Karpas-422 (cell line): ENCODE results near the gene CAPZA2. TPM values are rescaled to one million over a fixed set of nuclear protein-coding genes. Genes with fewer than 3 reads are reported as not detected.

Source experiments
- DNase-seq: peaks from one replicate; pipeline ENCODE4 v3.0.0-alpha.2; 2015
- H2AFZ ChIP-seq: fragments of 200-600 bp; sonication (generic); 2 replicates; pipeline ENCODE4 v1.6.1; 2014; ENCODE audit warnings: antibody characterized with exemption, low read length, mixed read lengths
- H3K27ac ChIP-seq: fragments of 200-600 bp; sonication (generic); 2 replicates; pipeline ENCODE4 v1.5.1; 2014; ENCODE audit warnings: mild to moderate bottlenecking, low read length, moderate library complexity
- H3K27me3 ChIP-seq: fragments of 200-600 bp; sonication (generic); 2 replicates; pipeline ENCODE4 v1.6.1; 2014; ENCODE audit warnings: low read length, mixed read lengths
- H3K36me3 ChIP-seq: fragments of 200-600 bp; sonication (generic); 2 replicates; pipeline ENCODE4 v1.6.1; 2014; ENCODE audit warnings: low read length, mixed read lengths; ENCODE audit not compliant: insufficient read depth
- H3K4me1 ChIP-seq: fragments of 200-600 bp; sonication (generic); 2 replicates; pipeline ENCODE4 v1.6.1; 2014; ENCODE audit warnings: mild to moderate bottlenecking, low read length, mixed read lengths
- H3K4me2 ChIP-seq: fragments of 200-600 bp; sonication (generic); 2 replicates; pipeline ENCODE4 v1.6.1; 2014; ENCODE audit warnings: low read length, low read depth, mild to moderate bottlenecking; ENCODE audit not compliant: poor library complexity, severe bottlenecking
- H3K4me3 ChIP-seq: fragments of 200-600 bp; sonication (generic); 2 replicates; pipeline ENCODE4 v1.5.1; 2014; ENCODE audit warnings: mild to moderate bottlenecking, antibody characterized with exemption, low read length, mixed read lengths
- H3K79me2 ChIP-seq: fragments of 200-600 bp; sonication (generic); 2 replicates; pipeline ENCODE4 v1.6.1; 2014; ENCODE audit warnings: mild to moderate bottlenecking, low read length, mixed read lengths
- H3K9ac ChIP-seq: fragments of 200-600 bp; sonication (generic); 2 replicates; pipeline ENCODE4 v1.6.0; 2014; ENCODE audit warnings: low read length
- H3K9me2 ChIP-seq: fragments of 200-600 bp; sonication (generic), shearing (Covaris generic); replicated peaks from 2 replicates; pipeline ENCODE4 v1.6.0; 2014; ENCODE audit warnings: mild to moderate bottlenecking, low read length, moderate library complexity; ENCODE audit not compliant: insufficient read depth
- H3K9me3 ChIP-seq: fragments of 300-700, 200-600 bp; sonication (generic); 2 replicates; pipeline ENCODE4 v1.6.1; 2014; ENCODE audit warnings: low read length, mixed read lengths
- H4K20me1 ChIP-seq: fragments of 200-600 bp; sonication (generic); 2 replicates; pipeline ENCODE4 v1.6.1; 2014; ENCODE audit warnings: mild to moderate bottlenecking, antibody characterized with exemption, low read length, low read depth; ENCODE audit not compliant: insufficient read depth
- total RNA-seq: library from RNA; depleted of rRNA; stranded (reverse); fragments of >200 nt; shearing (Covaris generic); gene quantifications from 2 replicates; pipeline ENCODE4 v1.2.3, GENCODE V29; 2014; ENCODE audit warnings: low replicate concordance

Gene CAPZA2
- total RNA-seq, 1 experiment from 2014 or later: 102 TPM

DNA sequence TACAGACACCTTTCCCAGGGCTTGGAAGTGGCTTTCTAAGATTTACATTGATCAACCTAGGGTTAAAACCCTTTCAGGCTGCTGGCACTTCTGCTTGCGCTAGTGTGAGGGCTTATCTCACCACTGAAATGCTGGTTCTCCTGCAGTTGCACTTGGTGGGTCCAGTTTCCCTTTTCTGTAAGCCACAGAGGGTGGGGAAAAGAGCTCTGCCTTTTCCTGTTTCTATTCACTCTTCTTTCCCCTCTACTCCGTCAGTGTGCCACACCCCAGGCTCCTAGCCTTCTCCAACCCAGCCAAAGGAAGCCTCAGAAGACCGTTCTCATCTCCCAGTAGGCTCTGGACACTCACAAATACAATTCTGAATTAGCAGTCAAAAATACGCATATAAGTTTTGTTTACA lies 19.0 kb upstream of the CAPZA2 start:
- Histone ChIP-seq H3K4me2 (peak overlapping the region; percentile 3), H3K27me3 (no peaks in the 10 kb centered on the region), H3K79me2 (no peaks in the 10 kb centered on the region), H3K36me3 (no peaks in the 10 kb centered on the region), H2AFZ (no peak overlapping the region), H3K27ac (no peak overlapping the region), H3K9me2 (no peaks in the 10 kb centered on the region), H4K20me1 (no peaks in the 10 kb centered on the region), H3K4me1 (peaks cover 13% of the 10 kb centered on the region), H3K9me3 (no peaks in the 10 kb centered on the region), H3K9ac (no peak overlapping the region), H3K4me3 (no peak overlapping the region)
- no peak for DNase-seq

- H3K36me3 ChIP-seq: no peaks in the 10 kb centered on the region
- no peak overlapping the region for H2AFZ ChIP-seq
- H3K4me2 ChIP-seq: no peak overlapping the region
- H4K20me1 ChIP-seq: no peaks in the 10 kb centered on the region
- DNase-seq: no peak
- H3K9me2 ChIP-seq: no peaks in the 10 kb centered on the region
- no peaks in the 10 kb centered on the region for H3K9me3 ChIP-seq
- H3K79me2 ChIP-seq: no peaks in the 10 kb centered on the region
- no peak overlapping the region for H3K4me3 ChIP-seq
- H3K9ac ChIP-seq: no peak overlapping the region
- H3K27me3 ChIP-seq: no peaks in the 10 kb centered on the region
- no peak overlapping the region for H3K27ac ChIP-seq
- H3K4me1 ChIP-seq: no peaks in the 10 kb centered on the region
Measured at GRCh38 chr7:116851175-116851574, 11.2 kb upstream of the CAPZA2 start.

GRCh38 chr7:116851671-116852070 lies 10.7 kb upstream of the CAPZA2 start:
- no peak for DNase-seq
- Histone ChIP-seq H2AFZ (no peak overlapping the region), H3K36me3 (no peaks in the 10 kb centered on the region), H4K20me1 (no peaks in the 10 kb centered on the region), H3K9ac (no peak overlapping the region), H3K27ac (no peak overlapping the region), H3K79me2 (no peaks in the 10 kb centered on the region), H3K9me2 (no peaks in the 10 kb centered on the region), H3K4me1 (no peaks in the 10 kb centered on the region), H3K9me3 (no peaks in the 10 kb centered on the region), H3K4me3 (no peak overlapping the region), H3K4me2 (no peak overlapping the region), H3K27me3 (no peaks in the 10 kb centered on the region)

- Histone ChIP-seq H3K4me3 (no peak overlapping the region), H3K27me3 (no peaks in the 10 kb centered on the region), H2AFZ (no peak overlapping the region), H3K9ac (no peak overlapping the region), H4K20me1 (no peaks in the 10 kb centered on the region), H3K27ac (no peak overlapping the region), H3K9me2 (no peaks in the 10 kb centered on the region), H3K4me1 (no peaks in the 10 kb centered on the region), H3K79me2 (no peaks in the 10 kb centered on the region), H3K36me3 (no peaks in the 10 kb centered on the region), H3K4me2 (no peak overlapping the region), H3K9me3 (no peaks in the 10 kb centered on the region)
- DNase-seq: no peak
Measured at GRCh38 chr7:116854132-116854531, 8.3 kb upstream of the CAPZA2 start.

DNA sequence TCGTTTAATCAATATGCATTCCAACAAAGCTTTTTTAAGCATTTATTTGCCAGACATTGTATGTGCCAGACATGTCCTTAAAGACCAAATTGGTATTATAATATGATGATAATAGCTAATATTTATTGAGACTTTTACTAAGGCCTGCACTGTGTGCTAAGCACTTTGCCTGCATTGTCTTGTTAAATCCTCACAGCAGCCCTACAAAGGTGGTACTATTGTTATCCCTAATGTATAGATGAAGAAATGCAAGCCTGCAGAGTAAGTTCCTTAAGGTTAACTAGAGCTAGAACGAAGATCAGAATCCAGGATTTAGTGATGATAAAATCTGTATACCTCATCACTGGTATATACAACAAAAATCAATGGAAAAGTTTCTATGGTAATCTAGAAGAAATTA lies 5.3 kb upstream of the CAPZA2 start:
- H3K79me2 ChIP-seq: no peaks in the 10 kb centered on the region
- no peak overlapping the region for H3K9ac ChIP-seq
- peaks cover 3% of the 10 kb centered on the region for H3K4me1 ChIP-seq
- H2AFZ ChIP-seq: no peak overlapping the region
- no peaks in the 10 kb centered on the region for H3K9me3 ChIP-seq
- DNase-seq: no peak
- H3K36me3 ChIP-seq: no peaks in the 10 kb centered on the region
- no peak overlapping the region for H3K4me3 ChIP-seq
- no peak overlapping the region for H3K27ac ChIP-seq
- no peaks in the 10 kb centered on the region for H4K20me1 ChIP-seq
- no peak overlapping the region for H3K4me2 ChIP-seq
- H3K9me2 ChIP-seq: no peaks in the 10 kb centered on the region
- no peaks in the 10 kb centered on the region for H3K27me3 ChIP-seq

- H4K20me1 ChIP-seq: peaks cover 7% of the 10 kb centered on the region; the same call in 1 of the 2 replicates
- DNase-seq: no peak
- H3K27ac ChIP-seq: no peak overlapping the region
- no peak overlapping the region for H3K9ac ChIP-seq
- H3K36me3 ChIP-seq: no peaks in the 10 kb centered on the region
- no peaks in the 10 kb centered on the region for H3K27me3 ChIP-seq
- no peak overlapping the region for H2AFZ ChIP-seq
- H3K4me3 ChIP-seq: no peak overlapping the region
- H3K4me1 ChIP-seq: peaks cover 11% of the 10 kb centered on the region
- no peaks in the 10 kb centered on the region for H3K9me3 ChIP-seq
- peaks cover 19% of the 10 kb centered on the region for H3K79me2 ChIP-seq
- H3K9me2 ChIP-seq: no peaks in the 10 kb centered on the region
- H3K4me2 ChIP-seq: no peak overlapping the region
Measured at GRCh38 chr7:116859323-116859722, 3.1 kb upstream of the CAPZA2 start.

GRCh38 chr7:116861717-116862116 lies 670 bp upstream of the CAPZA2 start:
- H3K9ac ChIP-seq: peak overlapping the region; percentile 56
- H4K20me1 ChIP-seq: peaks cover 11% of the 10 kb centered on the region; the same call in 1 of the 2 replicates
- peak overlapping the region; percentile 26; the same call in 1 of the 2 replicates for H3K4me3 ChIP-seq
- H3K79me2 ChIP-seq: peaks cover 43% of the 10 kb centered on the region
- H3K27ac ChIP-seq: no peak overlapping the region
- no peaks in the 10 kb centered on the region for H3K9me3 ChIP-seq
- H3K4me1 ChIP-seq: peaks cover 25% of the 10 kb centered on the region
- DNase-seq: no peak
- peak overlapping the region; percentile 67 for H3K4me2 ChIP-seq
- H3K36me3 ChIP-seq: no peaks in the 10 kb centered on the region
- peak overlapping the region; percentile 62 for H2AFZ ChIP-seq
- no peaks in the 10 kb centered on the region for H3K9me2 ChIP-seq
- H3K27me3 ChIP-seq: no peaks in the 10 kb centered on the region

DNA sequence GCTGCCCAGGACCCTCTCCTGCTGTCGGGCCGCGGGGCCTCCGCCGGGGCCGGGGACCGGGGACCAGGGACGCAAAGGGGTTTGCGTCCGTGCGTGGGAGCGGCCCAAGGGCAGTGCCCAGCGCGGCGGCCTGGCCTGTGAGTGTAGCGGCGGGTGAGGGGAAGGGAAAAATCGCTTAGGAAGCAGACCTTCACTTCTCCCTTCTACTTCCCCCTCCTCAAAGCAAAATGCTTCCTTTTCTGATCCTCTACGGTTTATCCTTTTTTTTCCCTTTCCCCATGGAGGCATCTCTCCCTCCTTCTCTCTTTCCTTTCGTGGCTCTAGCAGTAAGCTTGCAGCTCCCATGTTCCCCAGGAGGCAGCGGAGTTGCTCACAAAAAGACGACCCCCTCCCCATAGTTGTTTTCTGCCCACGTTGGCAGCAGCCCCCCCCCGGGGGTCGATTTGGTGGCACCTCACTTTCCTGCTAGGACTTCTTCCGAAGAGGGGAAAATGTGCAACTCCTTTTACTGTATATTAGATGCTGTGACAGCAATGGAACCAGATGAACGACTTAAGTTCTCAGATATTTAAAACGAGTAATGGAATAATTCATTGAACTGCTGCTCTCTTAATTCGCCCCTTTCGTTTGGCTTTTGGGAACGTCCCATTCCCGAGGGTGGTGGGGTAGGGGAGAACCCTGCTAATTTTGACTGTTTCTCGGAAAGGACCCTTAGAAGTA lies 724 bp downstream of the CAPZA2 start:
- Histone ChIP-seq H3K27ac (peak overlapping the region; percentile 63), H3K9me2 (no peaks in the 10 kb centered on the region), H3K36me3 (no peaks in the 10 kb centered on the region), H3K4me1 (peaks cover 26% of the 10 kb centered on the region), H3K4me3 (peak overlapping the region; percentile 77), H3K9me3 (no peaks in the 10 kb centered on the region), H3K79me2 (peaks cover 57% of the 10 kb centered on the region), H4K20me1 (peaks cover 20% of the 10 kb centered on the region; the same call in 1 of the 2 replicates), H3K4me2 (peak overlapping the region; percentile 86), H2AFZ (no peak overlapping the region), H3K27me3 (no peaks in the 10 kb centered on the region), H3K9ac (peak overlapping the region; percentile 81)
- DNase-seq: peak; percentile 50
